Stimulated activated CD4-positive, alpha-beta T cell treated with anti-CD3 and anti-CD28 coated beads, Interleukin-15, amount 100 ng/mL, for 1 hour (primary cell): ENCODE measurements around the gene LHFPL3.
"Not testable (repeated sequence)": the region's sequence is repeated elsewhere in the genome, so short reads cannot be mapped to it uniquely, and the experiment has no call there.

ENCODE experiments used
- DNase-seq, 2 donors: peaks; one replicate each; pipeline ENCODE4 v3.0.0-alpha.2; 2020; ENCODE audit warnings: low read depth in 1 of 2, low spot score in 1 of 2

LHFPL3 gene

GRCh38 chr7:104482362-104483037 lies 154.1 kb downstream of the LHFPL3 start:
- no peak for DNase-seq

DNA sequence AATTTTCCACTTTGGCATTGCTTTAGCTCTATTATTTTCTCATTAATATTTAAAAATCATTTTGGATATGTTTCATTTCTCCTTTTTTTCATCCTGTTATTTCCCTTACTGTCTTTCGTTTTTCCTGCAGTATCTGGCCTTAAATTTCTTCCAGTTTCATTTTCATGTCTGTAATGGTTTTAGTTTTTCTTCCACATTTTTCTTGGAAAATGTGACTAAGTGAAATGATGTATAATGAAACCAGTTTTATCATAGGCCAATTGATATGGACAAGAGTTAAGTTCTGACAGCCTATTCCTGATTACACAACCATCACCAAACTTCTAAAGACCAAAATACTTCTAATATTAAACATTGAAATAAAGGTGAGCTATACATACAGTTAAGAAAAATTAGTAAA lies 158.5 kb downstream of the LHFPL3 start:
- no peak for DNase-seq

GRCh38 chr7:104487642-104488041 lies 159.2 kb downstream of the LHFPL3 start:
- no peak for DNase-seq

GRCh38 chr7:104497379-104497967 lies 169.1 kb downstream of the LHFPL3 start:
- no peak for DNase-seq

DNA sequence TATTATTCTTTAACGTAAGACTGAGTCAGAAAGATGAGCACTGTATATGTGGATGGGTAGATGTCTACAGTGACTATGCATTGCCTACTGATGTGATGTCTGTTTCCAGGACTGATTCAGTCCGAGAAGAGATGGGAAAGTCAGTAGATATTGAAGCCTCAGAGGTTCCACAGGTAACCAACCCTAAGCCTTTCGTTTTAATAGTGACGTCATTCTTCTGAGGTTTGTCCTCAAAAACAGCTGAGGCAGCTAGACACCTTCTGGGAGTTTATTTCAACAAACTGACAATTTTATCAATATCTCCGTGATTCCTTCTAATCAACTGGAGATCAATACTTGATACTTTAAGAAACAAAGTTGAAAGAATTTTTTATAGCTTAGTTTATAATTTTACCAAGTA lies 171.6 kb downstream of the LHFPL3 start:
- DNase-seq: no peak

DNA sequence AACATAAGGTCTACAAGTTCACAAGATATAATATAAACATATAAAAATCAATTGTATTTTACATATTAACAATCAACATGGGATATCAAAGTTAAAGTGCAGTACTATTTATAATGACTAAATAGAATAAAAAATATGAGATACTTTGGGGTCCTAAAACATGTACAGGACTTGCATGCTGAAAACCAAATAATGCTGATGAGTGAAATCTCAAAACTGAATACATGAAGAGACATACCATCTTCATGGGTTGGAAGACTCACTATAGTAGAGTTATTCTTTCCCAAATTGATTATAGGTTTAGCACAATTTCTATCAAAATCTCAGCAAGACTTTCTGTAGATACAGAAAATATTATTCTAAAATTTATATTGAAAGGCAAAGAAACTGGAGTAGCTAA lies 181.5 kb downstream of the LHFPL3 start:
- no peak for DNase-seq

GRCh38 chr7:104524853-104525252 lies 196.4 kb downstream of the LHFPL3 start:
- DNase-seq: no peak

- no peak for DNase-seq
Observed at GRCh38 chr7:104528142-104528541, 199.7 kb downstream of the LHFPL3 start.

- no peak for DNase-seq
Observed at GRCh38 chr7:104529567-104529966, 201.2 kb downstream of the LHFPL3 start.

GRCh38 chr7:104530251-104530650 lies 201.8 kb downstream of the LHFPL3 start:
- DNase-seq: no peak

DNA sequence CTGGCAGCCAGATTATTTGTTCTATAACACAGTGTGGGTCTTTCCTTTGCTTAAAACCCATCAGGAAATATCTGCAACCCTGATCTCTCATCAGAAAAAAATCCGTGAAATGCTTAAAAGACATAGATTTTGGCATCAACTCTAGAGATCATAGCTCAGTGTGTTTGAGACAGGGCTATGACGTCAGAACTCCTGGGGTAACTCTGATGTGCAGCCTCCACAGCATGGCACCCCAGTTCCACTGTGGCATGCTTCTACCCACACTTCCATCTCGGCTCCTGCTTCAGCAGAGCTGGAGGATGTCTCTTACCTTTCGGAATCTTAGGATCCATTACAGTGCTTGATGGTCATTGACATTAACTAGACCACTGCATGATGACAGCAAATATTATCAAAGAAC lies 205.7 kb downstream of the LHFPL3 start:
- no peak for DNase-seq

DNA sequence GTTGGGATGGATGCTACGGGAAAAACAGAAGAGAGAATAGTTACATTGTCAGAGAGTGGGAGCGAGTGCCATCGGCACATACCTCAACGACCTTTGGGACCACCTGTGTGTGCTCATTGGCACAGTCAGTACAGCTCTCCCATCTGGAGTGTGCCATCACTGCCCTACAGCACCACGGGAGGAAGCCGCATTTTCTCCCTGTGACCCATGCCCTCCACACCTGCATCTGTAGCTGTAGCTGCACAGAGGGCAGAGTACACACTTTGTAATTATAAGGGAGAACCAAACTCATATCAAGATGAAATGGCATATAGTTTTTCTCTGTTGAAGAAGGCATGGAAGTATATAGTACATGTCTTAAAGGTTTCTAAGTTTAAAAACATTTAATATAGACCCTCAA lies 207.4 kb downstream of the LHFPL3 start:
- no peak for DNase-seq

- no peak for DNase-seq
Observed at GRCh38 chr7:104536956-104537355, 208.6 kb downstream of the LHFPL3 start.

DNA sequence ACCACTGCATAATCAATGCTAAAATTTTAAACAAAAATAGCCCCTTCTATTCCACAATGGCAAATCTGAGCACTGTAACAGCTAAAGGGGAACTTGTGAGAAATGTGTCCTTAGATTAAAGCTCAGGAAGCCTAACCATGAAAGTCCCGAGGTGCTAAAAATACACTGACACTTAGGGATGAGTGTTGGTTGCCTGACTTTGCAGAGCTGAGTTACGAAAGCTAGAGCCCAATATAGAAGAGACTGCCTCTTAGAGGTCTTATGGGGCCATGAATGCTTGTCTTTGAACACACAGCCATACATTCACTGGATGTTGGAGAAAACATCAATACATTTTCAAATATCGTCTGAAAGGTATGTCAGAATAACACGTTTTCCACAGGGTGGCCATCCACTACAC lies 209.7 kb downstream of the LHFPL3 start:
- no peak for DNase-seq

- no peak for DNase-seq
Observed at GRCh38 chr7:104541897-104542296, 213.5 kb downstream of the LHFPL3 start.

GRCh38 chr7:104548861-104549260 lies 220.5 kb downstream of the LHFPL3 start:
- no peak for DNase-seq

- no peak for DNase-seq
Observed at GRCh38 chr7:104550362-104550761, 222.0 kb downstream of the LHFPL3 start.

GRCh38 chr7:104551226-104551625 lies 222.8 kb downstream of the LHFPL3 start:
- DNase-seq: no peak

DNA sequence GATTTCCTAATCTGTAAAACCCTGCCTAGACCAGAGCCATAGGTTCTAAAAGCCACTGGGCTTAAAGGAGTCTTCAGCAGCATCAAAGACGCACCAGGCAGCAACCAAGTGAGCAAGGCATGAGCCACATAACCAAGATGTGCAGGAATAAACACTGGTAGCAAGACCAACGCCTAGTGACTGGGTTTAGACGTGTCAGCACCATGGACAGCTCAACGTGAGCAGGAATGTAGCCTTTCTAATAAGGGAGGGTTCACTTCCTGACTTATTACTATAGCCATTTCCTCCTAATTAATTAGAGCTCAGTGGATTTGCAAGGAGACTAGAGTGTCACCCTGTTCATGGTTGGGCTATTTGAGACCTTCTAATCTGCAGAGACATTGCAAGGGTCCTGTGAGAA lies 223.7 kb downstream of the LHFPL3 start:
- no peak for DNase-seq

- no peak for DNase-seq
Observed at GRCh38 chr7:104553074-104553473, 224.7 kb downstream of the LHFPL3 start.

DNA sequence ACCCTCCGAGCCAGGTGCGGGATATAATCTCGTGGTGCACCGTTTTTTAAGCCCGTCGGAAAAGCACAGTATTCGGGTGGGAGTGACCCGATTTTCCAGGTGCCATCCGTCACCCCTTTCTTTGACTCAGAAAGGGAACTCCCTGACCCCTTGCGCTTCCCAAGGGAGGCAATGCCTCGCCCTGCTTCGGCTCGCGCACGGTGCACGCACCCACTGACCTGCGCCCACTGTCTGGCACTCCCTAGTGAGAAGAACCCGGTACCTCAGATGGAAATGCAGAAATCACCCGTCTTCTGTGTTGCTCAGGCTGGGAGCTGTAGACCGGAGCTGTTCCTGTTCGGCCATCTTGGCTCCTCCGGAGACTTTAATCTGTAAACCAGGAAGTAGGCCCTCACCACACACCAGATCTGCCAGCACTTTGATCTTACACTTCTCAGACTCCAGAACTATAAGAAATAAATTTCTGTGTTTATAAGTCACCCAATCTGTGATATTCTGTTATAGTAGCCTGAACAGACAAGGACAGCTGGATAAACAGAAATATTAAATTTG lies 235.0 kb downstream of the LHFPL3 start:
- not testable (repeated sequence) for DNase-seq

DNA sequence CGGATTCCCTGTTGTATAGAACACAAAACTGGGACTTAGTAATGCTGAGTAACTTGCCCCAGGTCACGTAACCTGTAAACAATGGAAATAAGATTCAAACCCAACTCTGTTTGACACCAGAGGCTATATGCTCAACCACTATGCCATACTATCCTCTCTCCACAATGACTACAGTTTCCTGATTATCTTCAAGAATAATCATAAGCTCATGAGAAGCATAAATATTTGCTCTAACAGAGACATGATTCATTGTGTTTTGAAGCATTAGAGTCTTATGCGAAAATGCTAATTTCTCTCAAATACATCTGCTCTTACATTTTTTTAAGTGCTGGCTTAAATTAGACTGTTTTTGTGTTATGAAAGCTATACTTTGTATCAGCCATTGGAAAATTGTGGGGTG lies 241.3 kb downstream of the LHFPL3 start:
- DNase-seq: no peak

DNA sequence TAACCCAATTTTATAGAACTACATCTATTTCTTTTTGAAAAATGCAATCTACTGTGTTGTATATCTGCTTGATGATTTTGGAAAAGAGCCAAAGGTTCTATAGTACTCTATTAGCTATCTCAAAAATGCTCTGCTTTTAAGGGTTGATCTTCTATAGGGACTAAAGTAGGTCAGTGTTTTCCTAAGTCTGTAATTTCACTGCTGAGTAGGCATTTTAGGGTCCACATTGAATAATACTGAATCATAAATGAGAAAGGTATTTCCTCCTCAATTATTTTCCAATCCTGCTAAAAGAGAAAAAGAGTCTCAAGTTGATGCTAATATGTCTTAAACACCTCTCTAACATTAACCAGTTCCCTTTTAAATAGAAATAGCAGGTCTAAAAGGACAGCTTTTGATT lies 244.2 kb downstream of the LHFPL3 start:
- no peak for DNase-seq
